HG03039 (cell line): ENCODE data around the gene OR5H14.
"Not testable (repeated sequence)": the region's sequence is repeated elsewhere in the genome, so short reads cannot be mapped to it uniquely, and the experiment has no call there.

Source experiments
- ATAC-seq: cut with Tn5 transposase; IDR thresholded peaks from one replicate; pipeline ENCODE4 v1.9.1; 2021; ENCODE audit warnings: mild to moderate bottlenecking, moderate library complexity; ENCODE audit not compliant: unreplicated experiment

The OR5H14 gene

GRCh38 chr3:98147179-98147578, at the start of gene OR5H14:
TSS of gene OR5H14 (plus strand) at chr3:98147479. CDS start at chr3:98149386, 1,907 bp downstream.
- no peak for ATAC-seq

- ATAC-seq, result no peak
Measured at GRCh38 chr3:98099848-98100247, 47.4 kb upstream of the OR5H14 start.

- no peak for ATAC-seq
Measured at GRCh38 chr3:98108162-98108561, 39.1 kb upstream of the OR5H14 start.

GRCh38 chr3:98109807-98110549, 37.3 kb upstream of the OR5H14 start:
- ATAC-seq, result no peak

- no peak for ATAC-seq
Measured at GRCh38 chr3:98110550-98110908, 36.8 kb upstream of the OR5H14 start.

GRCh38 chr3:98114264-98114663, 33.0 kb upstream of the OR5H14 start:
- no peak for ATAC-seq

- no peak for ATAC-seq
Measured at GRCh38 chr3:98115717-98116116, 31.6 kb upstream of the OR5H14 start.

- no peak for ATAC-seq
Measured at GRCh38 chr3:98130421-98130820, 16.9 kb upstream of the OR5H14 start, which contains the start of gene OR5H1. TSS of gene OR5H1 (plus strand) at chr3:98130721. CDS start at chr3:98132698, 1,977 bp downstream.

GRCh38 chr3:98136631-98137030, 10.6 kb upstream of the OR5H14 start:
- ATAC-seq, result no peak

- ATAC-seq, result not testable (repeated sequence)
Measured at GRCh38 chr3:98137826-98138557, 9.3 kb upstream of the OR5H14 start.

GRCh38 chr3:98140531-98140930, 6.7 kb upstream of the OR5H14 start:
- no peak for ATAC-seq

- no peak for ATAC-seq
Measured at GRCh38 chr3:98148751-98149150, 1.5 kb downstream of the OR5H14 start.

- ATAC-seq, result not testable (repeated sequence)
Measured at GRCh38 chr3:98149456-98149855, 2.2 kb downstream of the OR5H14 start.

- ATAC-seq, result no peak
Measured at GRCh38 chr3:98151241-98151640, 4.0 kb downstream of the OR5H14 start.

- no peak for ATAC-seq
Measured at GRCh38 chr3:98166396-98166795, 19.1 kb downstream of the OR5H14 start, which contains the start of gene OR5H15. TSS of gene OR5H15 (plus strand) at chr3:98166696. CDS start at chr3:98168700, 2,004 bp downstream.

- ATAC-seq, result no peak
Measured at GRCh38 chr3:98171071-98171470, 23.8 kb downstream of the OR5H14 start.

- no peak for ATAC-seq
Measured at GRCh38 chr3:98172621-98173020, 25.3 kb downstream of the OR5H14 start.

GRCh38 chr3:98180319-98180890, 33.1 kb downstream of the OR5H14 start:
- ATAC-seq, result no peak

GRCh38 chr3:98182196-98182595, 34.9 kb downstream of the OR5H14 start:
- ATAC-seq, result no peak

GRCh38 chr3:98185180-98185579, 37.9 kb downstream of the OR5H14 start:
- ATAC-seq, result no peak

- no peak for ATAC-seq
Measured at GRCh38 chr3:98188545-98188944, 41.3 kb downstream of the OR5H14 start.

- ATAC-seq, result not testable (repeated sequence)
Measured at GRCh38 chr3:98190911-98191310, 43.6 kb downstream of the OR5H14 start.
